ENCODE data around the gene RNF167. TPM values are rescaled to one million over a fixed set of nuclear protein-coding genes. Genes with fewer than 3 reads are reported as not detected.

The RNF167 gene
- polyA plus RNA-seq, 1 experiment, result 69.9 TPM

GRCh38 chr17:4936436-4936835 lies 3.6 kb upstream of the RNF167 start:
- DNase-seq (ENCODE audit: low read depth), result no peak
- CTCF ChIA-PET, result interaction anchor here (2.2 kb wide), 1 partner anchor 27 kb away, joined by 6 read pairs; no protein-coding TSS in a partner anchor

GRCh38 chr17:4937553-4937952 lies 2.5 kb upstream of the RNF167 start:
- no peak for TF ChIP-seq CTCF (IDR thresholded peaks at IDR 0.05; ENCODE audit: insufficient read depth, low read depth, low read length)
- ChIA-PET POLR2A (no interaction called here), CTCF (no interaction called here)
- H3K4me3 ChIP-seq (ENCODE audit: low read depth, low read length), result no peak overlapping the region
- no peaks in the 10 kb centered on the region for H3K27me3 ChIP-seq (ENCODE audit: control insufficient read depth, insufficient read depth, low read length)
- DNase-seq (ENCODE audit: low read depth), result no peak
- H3K36me3 ChIP-seq (ENCODE audit: control insufficient read depth, insufficient read depth, low read length), result peaks cover 17% of the 10 kb centered on the region

More at GRCh38 chr17:4936436-4936835, 3.6 kb upstream of the RNF167 start:
- TF ChIP-seq CTCF (IDR thresholded peaks at IDR 0.05; ENCODE audit: insufficient read depth, low read depth, low read length), result no peak
- POLR2A ChIA-PET, result no interaction called here
- Histone ChIP-seq H3K4me3 (ENCODE audit: low read depth, low read length) (no peak overlapping the region), H3K27me3 (ENCODE audit: control insufficient read depth, insufficient read depth, low read length) (no peaks in the 10 kb centered on the region), H3K36me3 (ENCODE audit: control insufficient read depth, insufficient read depth, low read length) (peaks cover 14% of the 10 kb centered on the region)

- ChIA-PET POLR2A (no interaction called here), CTCF (no interaction called here)
- TF ChIP-seq CTCF (IDR thresholded peaks at IDR 0.05; ENCODE audit: insufficient read depth, low read depth, low read length), result no peak
- DNase-seq (ENCODE audit: low read depth), result no peak
- H3K4me3 ChIP-seq (ENCODE audit: low read depth, low read length), result no peak overlapping the region
- H3K27me3 ChIP-seq (ENCODE audit: control insufficient read depth, insufficient read depth, low read length), result no peaks in the 10 kb centered on the region
- H3K36me3 ChIP-seq (ENCODE audit: control insufficient read depth, insufficient read depth, low read length), result peaks cover 21% of the 10 kb centered on the region
These were observed 2.0 kb upstream of the RNF167 start for GRCh38 chr17:4938069-4938491.

GRCh38 chr17:4938688-4939545 lies 1.2 kb upstream of the RNF167 start:
- no peak for DNase-seq (ENCODE audit: low read depth)
- peaks cover 21% of the 10 kb centered on the region for H3K36me3 ChIP-seq (ENCODE audit: control insufficient read depth, insufficient read depth, low read length)
- H3K27me3 ChIP-seq (ENCODE audit: control insufficient read depth, insufficient read depth, low read length), result no peaks in the 10 kb centered on the region
- ChIA-PET POLR2A (interaction anchor here (1.7 kb wide), 1 partner anchor 28 kb away, joined by 9 read pairs; the partner anchor contains the start of gene SPAG7), CTCF (interaction anchor here (1.0 to 2.7 kb wide), 7 partner anchors 22 to 123 kb away, joined by 3 to 17 read pairs (median 5); partner anchors contain the start of genes CAMTA2, INCA1 and KIF1C)
- no peak for TF ChIP-seq CTCF (IDR thresholded peaks at IDR 0.05; ENCODE audit: insufficient read depth, low read depth, low read length)
- peak overlapping the region; percentile 72 for H3K4me3 ChIP-seq (ENCODE audit: low read depth, low read length)

DNA sequence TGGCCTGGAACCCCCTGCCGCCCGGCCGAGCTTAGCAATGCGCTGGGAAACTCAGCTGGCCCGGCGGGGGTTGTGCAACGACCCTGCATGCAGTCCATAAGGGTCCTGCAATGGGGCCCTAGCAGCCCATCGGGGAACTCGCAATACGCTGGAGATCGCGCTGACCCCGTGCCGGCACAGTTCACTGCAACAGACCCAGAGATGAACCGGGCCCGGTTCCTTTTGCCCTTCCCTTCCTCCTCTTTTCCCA lies 597 bp upstream of the RNF167 start:
- Histone ChIP-seq H3K36me3 (ENCODE audit: control insufficient read depth, insufficient read depth, low read length) (peaks cover 22% of the 10 kb centered on the region), H3K27me3 (ENCODE audit: control insufficient read depth, insufficient read depth, low read length) (no peaks in the 10 kb centered on the region), H3K4me3 (ENCODE audit: low read depth, low read length) (peak overlapping the region; percentile 72)
- POLR2A ChIA-PET, result interaction anchor here (0.7 to 1.7 kb wide), 3 partner anchors 12 to 30 kb away, joined by 3 to 9 read pairs (median 3); partner anchors contain the start of gene SPAG7
- TF ChIP-seq CTCF (IDR thresholded peaks at IDR 0.05; ENCODE audit: insufficient read depth, low read depth, low read length), result no peak
- DNase-seq (ENCODE audit: low read depth), result no peak
- CTCF ChIA-PET, result interaction anchor here (1.0 to 2.7 kb wide), 9 partner anchors 14 to 123 kb away, joined by 3 to 17 read pairs (median 5); partner anchors contain the start of genes CAMTA2, INCA1 and KIF1C
